ENCODE results near the gene ADSS1. TPM values are rescaled to one million over a fixed set of nuclear protein-coding genes. Genes with fewer than 3 reads are reported as not detected.

ADSS1 gene
- polyA plus RNA-seq, 1 of the 3 experiments (the other 2 are of a cell fraction): 14.3 TPM

DNA sequence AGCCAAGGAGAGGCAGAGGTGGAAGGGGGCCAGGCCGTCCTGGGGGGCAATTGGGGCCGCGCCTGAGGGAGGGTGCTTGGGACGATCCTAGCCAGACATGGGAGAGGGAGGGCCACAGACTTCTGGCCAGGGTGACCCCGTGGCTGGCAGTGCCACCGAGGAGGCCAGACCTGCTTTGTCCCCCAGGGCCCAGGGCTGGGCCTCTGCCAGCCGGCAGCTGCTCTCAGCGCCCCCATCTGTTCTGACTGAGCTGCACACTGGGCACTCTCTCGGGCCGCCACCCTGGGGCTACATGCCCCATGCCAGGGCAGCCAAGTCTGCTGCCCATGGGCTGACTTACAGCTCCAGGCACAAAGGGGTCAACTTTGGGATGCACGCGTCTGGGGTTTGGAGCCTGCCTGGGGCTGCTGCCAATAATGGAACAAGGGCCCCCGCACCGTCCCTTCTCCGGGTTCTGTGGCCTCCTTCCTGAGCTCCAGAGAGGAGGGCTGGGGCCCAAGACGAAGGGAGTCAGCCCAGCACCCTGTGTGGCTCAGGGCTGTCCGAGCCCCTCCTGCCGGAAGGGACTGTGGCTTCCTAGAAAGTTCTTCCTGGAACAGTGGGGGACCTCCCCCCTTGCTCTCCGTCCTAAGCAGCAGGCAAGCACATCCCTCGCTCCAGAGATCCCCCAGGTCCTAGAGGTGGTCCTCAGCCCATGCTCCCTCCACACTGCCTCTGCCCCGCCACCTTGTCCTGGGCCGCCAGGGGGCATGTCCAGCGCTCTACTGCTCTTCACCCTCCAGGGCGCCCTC lies 1.1 kb downstream of the ADSS1 start:
- H4K20me1 ChIP-seq (ENCODE audit: insufficient read depth): peaks cover 11% of the 10 kb centered on the region; the same call in 1 of the 2 replicates
- H3K27ac ChIP-seq (ENCODE audit: low read depth in 2 of 2, low read length in 1 of 2): peak overlapping the region in 1 of 2 experiments; percentile 80; a peak in 1 of 4 replicates
- H3K4me2 ChIP-seq: peak overlapping the region; percentile 81
- peak; percentile 84 for DNase-seq
- no peaks in the 10 kb centered on the region for H3K9me2 ChIP-seq
- ChIA-PET CTCF (interaction anchor here (0.6 to 3.8 kb wide), 16 partner anchors 9 to 641 kb away, joined by 3 to 23 read pairs (median 3); partner anchors contain the start of gene SIVA1), POLR2A (no interaction called here)
- TF ChIP-seq GABPA (IDR thresholded peaks at IDR 0.05; ENCODE audit: low read depth) (no peak), RCOR1 (IDR thresholded peaks at IDR 0.05; ENCODE audit: low read length) (no peak), JUND (IDR thresholded peaks at IDR 0.05) (no peak), CTCF (IDR thresholded peaks at IDR 0.05) (peak; percentile 35), NFIC (IDR thresholded peaks at IDR 0.05; ENCODE audit: borderline replicate concordance) (no peak), NRF1 (IDR thresholded peaks at IDR 0.05; ENCODE audit: low read depth, low read length) (no peak)
- TF ChIP-seq, protein P1, sequence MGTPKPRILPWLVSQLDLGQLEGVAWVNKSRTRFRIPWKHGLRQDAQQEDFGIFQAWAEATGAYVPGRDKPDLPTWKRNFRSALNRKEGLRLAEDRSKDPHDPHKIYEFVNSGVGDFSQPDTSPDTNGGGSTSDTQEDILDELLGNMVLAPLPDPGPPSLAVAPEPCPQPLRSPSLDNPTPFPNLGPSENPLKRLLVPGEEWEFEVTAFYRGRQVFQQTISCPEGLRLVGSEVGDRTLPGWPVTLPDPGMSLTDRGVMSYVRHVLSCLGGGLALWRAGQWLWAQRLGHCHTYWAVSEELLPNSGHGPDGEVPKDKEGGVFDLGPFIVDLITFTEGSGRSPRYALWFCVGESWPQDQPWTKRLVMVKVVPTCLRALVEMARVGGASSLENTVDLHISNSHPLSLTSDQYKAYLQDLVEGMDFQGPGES (IDR thresholded peaks at IDR 0.05; ENCODE audit: low read depth, low read length): no peak
- H2AFZ ChIP-seq (ENCODE audit: low read depth): no peak overlapping the region
- H3K36me3 ChIP-seq (replicated peaks in 1 of 2; ENCODE audit: control insufficient read depth in 1 of 2, insufficient read depth in 2 of 2, low read length in 1 of 2): peaks cover 0 to 4% of the 10 kb centered on the region in 2 experiments
- H3K4me1 ChIP-seq (ENCODE audit: control insufficient read depth in 1 of 2, insufficient read depth in 2 of 2, low read depth in 1 of 2, low read length in 1 of 2): peaks cover 0 to 27% of the 10 kb centered on the region in 2 experiments; a peak in 2 of 4 replicates
- H3K9ac ChIP-seq: peak overlapping the region; percentile 57; the same call in 1 of the 2 replicates
- H3K27me3 ChIP-seq (ENCODE audit: insufficient read depth): no peaks in the 10 kb centered on the region
- H3K4me3 ChIP-seq (ENCODE audit: low read depth in 2 of 2, low read length in 1 of 2): peak overlapping the region; percentile 60 to 69
- 46% methylated on average over 8 of the region's 24 CpGs for WGBS (ENCODE audit: low lambda C conversion rate)
- no peaks in the 10 kb centered on the region for H3F3A ChIP-seq (replicated peaks; ENCODE audit: insufficient read depth)
- H3K79me2 ChIP-seq (ENCODE audit: insufficient read depth): no peaks in the 10 kb centered on the region
- no peaks in the 10 kb centered on the region for H3K9me3 ChIP-seq

DNA sequence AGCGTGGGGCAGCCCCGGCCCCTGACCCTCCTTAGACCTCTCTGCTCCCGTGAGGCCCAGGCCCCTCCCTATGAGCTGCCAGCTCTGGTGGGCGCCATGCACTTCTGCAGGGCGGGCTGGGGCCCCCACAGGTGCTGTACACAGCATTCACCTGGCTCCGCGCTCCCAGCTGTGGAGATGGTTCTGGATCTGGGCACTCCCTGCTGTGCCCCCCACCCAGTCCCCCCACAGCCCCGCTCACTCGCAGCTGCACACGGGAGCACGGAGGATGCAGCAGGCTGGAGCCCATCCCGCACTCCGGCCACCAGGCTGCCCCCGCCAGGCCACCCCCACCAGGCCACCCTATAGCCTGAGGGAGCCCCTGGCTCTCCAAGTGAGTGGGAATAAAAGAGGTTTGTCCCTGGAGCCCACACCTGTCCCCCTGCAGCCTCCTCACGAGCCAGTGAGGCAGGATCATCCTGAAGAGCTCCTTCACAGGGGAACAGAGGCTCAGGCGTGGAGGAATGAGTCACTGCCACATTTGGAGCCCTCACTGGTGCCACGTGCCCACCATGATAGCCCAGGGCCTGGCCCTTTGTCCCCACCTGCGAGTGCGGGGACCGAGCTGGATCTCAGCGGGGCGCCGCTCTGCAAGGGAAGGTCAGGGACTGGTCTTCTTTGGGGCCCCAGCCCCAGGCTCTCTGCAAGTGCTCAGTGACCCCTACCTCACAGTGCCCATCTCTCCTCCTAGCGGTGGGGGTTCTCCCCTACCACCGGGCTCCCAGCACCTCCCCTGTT lies 1.9 kb downstream of the ADSS1 start:
- H3K9me2 ChIP-seq: no peaks in the 10 kb centered on the region
- H3K4me1 ChIP-seq (ENCODE audit: control insufficient read depth in 1 of 2, insufficient read depth in 2 of 2, low read depth in 1 of 2, low read length in 1 of 2): peaks cover 0 to 27% of the 10 kb centered on the region in 2 experiments; a peak in 2 of 4 replicates
- peaks cover 11% of the 10 kb centered on the region; the same call in 1 of the 2 replicates for H4K20me1 ChIP-seq (ENCODE audit: insufficient read depth)
- DNase-seq: no peak
- no peak overlapping the region for H3K4me2 ChIP-seq
- H3K9me3 ChIP-seq: no peaks in the 10 kb centered on the region
- peaks cover 0 to 4% of the 10 kb centered on the region in 2 experiments for H3K36me3 ChIP-seq (replicated peaks in 1 of 2; ENCODE audit: control insufficient read depth in 1 of 2, insufficient read depth in 2 of 2, low read length in 1 of 2)
- H3K9ac ChIP-seq: no peak overlapping the region
- ChIA-PET CTCF (interaction anchor here (0.7 to 3.8 kb wide), 10 partner anchors 8 to 358 kb away, joined by 3 to 23 read pairs (median 3); no protein-coding TSS in a partner anchor), POLR2A (no interaction called here)
- H3K27me3 ChIP-seq (ENCODE audit: insufficient read depth): no peaks in the 10 kb centered on the region
- H3F3A ChIP-seq (replicated peaks; ENCODE audit: insufficient read depth): no peaks in the 10 kb centered on the region
- no peak overlapping the region; a peak in 1 of 4 replicates for H3K27ac ChIP-seq (ENCODE audit: low read depth in 2 of 2, low read length in 1 of 2)
- H3K4me3 ChIP-seq (ENCODE audit: low read depth in 2 of 2, low read length in 1 of 2): no peak overlapping the region
- 82% methylated on average over 7 of the region's 25 CpGs for WGBS (ENCODE audit: low lambda C conversion rate)
- H2AFZ ChIP-seq (ENCODE audit: low read depth): no peak overlapping the region
- no peaks in the 10 kb centered on the region for H3K79me2 ChIP-seq (ENCODE audit: insufficient read depth)
- TF ChIP-seq, protein P2, sequence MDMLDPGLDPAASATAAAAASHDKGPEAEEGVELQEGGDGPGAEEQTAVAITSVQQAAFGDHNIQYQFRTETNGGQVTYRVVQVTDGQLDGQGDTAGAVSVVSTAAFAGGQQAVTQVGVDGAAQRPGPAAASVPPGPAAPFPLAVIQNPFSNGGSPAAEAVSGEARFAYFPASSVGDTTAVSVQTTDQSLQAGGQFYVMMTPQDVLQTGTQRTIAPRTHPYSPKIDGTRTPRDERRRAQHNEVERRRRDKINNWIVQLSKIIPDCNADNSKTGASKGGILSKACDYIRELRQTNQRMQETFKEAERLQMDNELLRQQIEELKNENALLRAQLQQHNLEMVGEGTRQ (IDR thresholded peaks at IDR 0.05; ENCODE audit: borderline replicate concordance, low read depth, low read length): no peak
- TF ChIP-seq EP300 (IDR thresholded peaks at IDR 0.05; ENCODE audit: borderline replicate concordance in 1 of 2, low read depth in 1 of 2, low read length in 1 of 2) (no peak), RXRA (IDR thresholded peaks at IDR 0.05; ENCODE audit: borderline replicate concordance, low read depth) (no peak), NFIC (IDR thresholded peaks at IDR 0.05; ENCODE audit: borderline replicate concordance) (no peak), PBX3 (IDR thresholded peaks at IDR 0.05) (no peak), GABPA (IDR thresholded peaks at IDR 0.05; ENCODE audit: low read depth) (no peak), FOXJ3 (CRISPR knock-in tag; IDR thresholded peaks at IDR 0.05) (no peak), TCF12 (IDR thresholded peaks at IDR 0.05) (no peak)

Measured in SK-N-SH (cell line).